Measurements from ENCODE around the gene PPCDC. TPM values are rescaled to one million over a fixed set of nuclear protein-coding genes. Genes with fewer than 3 reads are reported as not detected.

Gene PPCDC
- total RNA-seq, 1 experiment from 2014 or later: 18.0 TPM

GRCh38 chr15:75081150-75081549 is 57.8 kb downstream of the PPCDC start:
- ATAC-seq (no peak), DNase-seq (ENCODE audit: low read depth, low spot score) (no peak)
- ChIA-PET CTCF (no interaction called here), POLR2A (no interaction called here), RAD21 (ENCODE audit: low non-redundant PET in 1 of 2, low total read pairs in 2 of 2, uncharacterized antibody in 2 of 2, unreplicated experiment in 2 of 2) (no interaction called here)
- Histone ChIP-seq H3K9ac (ENCODE audit: low read length) (no peak overlapping the region), H2AFZ (ENCODE audit: low read depth, low read length, poor library complexity, severe bottlenecking) (no peak overlapping the region), H3K4me2 (ENCODE audit: low read length) (no peak overlapping the region), H3K4me1 (ENCODE audit: control insufficient read depth in 1 of 2, insufficient read depth in 2 of 2, low read length in 2 of 2) (peaks cover 0 to 4% of the 10 kb centered on the region in 2 experiments; a peak in 1 of 4 replicates), H3K36me3 (ENCODE audit: control insufficient read depth in 1 of 2, insufficient read depth in 2 of 2, low read length in 2 of 2) (no peaks in the 10 kb centered on the region), H3K9me2 (ENCODE audit: insufficient read depth) (no peaks in the 10 kb centered on the region), H3K27ac (ENCODE audit: low read depth, low read length) (no peak overlapping the region), H4K20me1 (ENCODE audit: insufficient read depth) (no peaks in the 10 kb centered on the region), H3K79me2 (ENCODE audit: insufficient read depth, low read length) (no peaks in the 10 kb centered on the region), H3K4me3 (replicated peaks in 1 of 2; ENCODE audit: low read depth in 1 of 2, low read length in 2 of 2) (no peak overlapping the region), H3K27me3 (ENCODE audit: insufficient read depth, low read length) (no peaks in the 10 kb centered on the region), H3K9me3 (ENCODE audit: control insufficient read depth in 1 of 2, insufficient read depth in 1 of 2, low read depth in 1 of 2, low read length in 2 of 2) (peaks cover 0 to 5% of the 10 kb centered on the region in 2 experiments; a peak in 2 of 4 replicates)
- BruUV-seq (replicated peaks): no TSS peak
- intact Hi-C loops (cut with micrococcal nuclease): no loop called here
- TF ChIP-seq CTCF (IDR thresholded peaks at IDR 0.05 in 2 of 3, conservative IDR thresholded peaks at IDR 0.05 in 1 of 3; ENCODE audit: borderline replicate concordance in 1 of 3, insufficient read depth in 1 of 3, low read depth in 2 of 3, low read length in 2 of 3) (no peak), ZBTB33 (IDR thresholded peaks at IDR 0.05; ENCODE audit: extremely low read depth, insufficient replicate concordance, low read length) (no peak), CEBPB (IDR thresholded peaks at IDR 0.05; ENCODE audit: low read depth) (no peak), POLR2AphosphoS5 (IDR thresholded peaks at IDR 0.05; ENCODE audit: low read depth, low read length) (no peak), TCF7L2 (IDR thresholded peaks at IDR 0.05; ENCODE audit: borderline replicate concordance, extremely low read depth, insufficient read depth, insufficient read length) (no peak), ZFX (IDR thresholded peaks at IDR 0.05) (no peak), REST (IDR thresholded peaks at IDR 0.05; ENCODE audit: low read depth) (no peak), MAX (IDR thresholded peaks at IDR 0.05) (no peak)
